ENCODE results near the gene IDE. TPM values are rescaled to one million over a fixed set of nuclear protein-coding genes. Genes with fewer than 3 reads are reported as not detected.
A peak's percentile ranks its signal among the peaks of the same experiment; 100 is the strongest.

IDE gene
- total RNA-seq, 1 donor: 56.6 TPM

DNA sequence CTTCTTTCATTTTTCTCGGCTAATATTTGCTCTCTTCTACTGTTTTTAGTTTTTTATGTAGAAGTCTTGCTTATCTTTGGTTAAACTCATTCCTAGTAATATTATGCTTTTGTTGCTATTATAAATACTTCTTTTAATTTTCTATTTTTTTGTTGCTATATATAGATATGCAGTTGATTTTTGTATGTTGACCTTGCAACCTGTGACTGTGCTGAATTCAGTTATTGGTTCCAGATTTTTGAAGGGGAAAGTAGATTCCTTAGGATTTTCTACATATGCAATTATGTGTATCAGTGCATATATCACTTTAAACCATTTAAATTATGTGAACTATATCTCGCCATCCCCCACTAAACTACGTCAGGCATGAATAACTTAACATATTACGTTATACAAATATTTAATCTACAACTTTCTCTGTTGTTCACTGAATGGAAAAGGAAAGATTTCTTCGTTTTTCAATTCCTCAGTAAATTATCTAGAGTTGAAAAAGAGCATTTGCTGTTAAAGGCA, 71.5 kb downstream of the IDE start:
- no peak for DNase-seq (ENCODE audit: low read depth)
- TF ChIP-seq, protein P1, sequence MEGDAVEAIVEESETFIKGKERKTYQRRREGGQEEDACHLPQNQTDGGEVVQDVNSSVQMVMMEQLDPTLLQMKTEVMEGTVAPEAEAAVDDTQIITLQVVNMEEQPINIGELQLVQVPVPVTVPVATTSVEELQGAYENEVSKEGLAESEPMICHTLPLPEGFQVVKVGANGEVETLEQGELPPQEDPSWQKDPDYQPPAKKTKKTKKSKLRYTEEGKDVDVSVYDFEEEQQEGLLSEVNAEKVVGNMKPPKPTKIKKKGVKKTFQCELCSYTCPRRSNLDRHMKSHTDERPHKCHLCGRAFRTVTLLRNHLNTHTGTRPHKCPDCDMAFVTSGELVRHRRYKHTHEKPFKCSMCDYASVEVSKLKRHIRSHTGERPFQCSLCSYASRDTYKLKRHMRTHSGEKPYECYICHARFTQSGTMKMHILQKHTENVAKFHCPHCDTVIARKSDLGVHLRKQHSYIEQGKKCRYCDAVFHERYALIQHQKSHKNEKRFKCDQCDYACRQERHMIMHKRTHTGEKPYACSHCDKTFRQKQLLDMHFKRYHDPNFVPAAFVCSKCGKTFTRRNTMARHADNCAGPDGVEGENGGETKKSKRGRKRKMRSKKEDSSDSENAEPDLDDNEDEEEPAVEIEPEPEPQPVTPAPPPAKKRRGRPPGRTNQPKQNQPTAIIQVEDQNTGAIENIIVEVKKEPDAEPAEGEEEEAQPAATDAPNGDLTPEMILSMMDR (IDR thresholded peaks at IDR 0.05; ENCODE audit: insufficient read depth, low read depth, low read length): no peak
- H3K4me3 ChIP-seq (ENCODE audit: low read depth, low read length): no peak overlapping the region

DNA sequence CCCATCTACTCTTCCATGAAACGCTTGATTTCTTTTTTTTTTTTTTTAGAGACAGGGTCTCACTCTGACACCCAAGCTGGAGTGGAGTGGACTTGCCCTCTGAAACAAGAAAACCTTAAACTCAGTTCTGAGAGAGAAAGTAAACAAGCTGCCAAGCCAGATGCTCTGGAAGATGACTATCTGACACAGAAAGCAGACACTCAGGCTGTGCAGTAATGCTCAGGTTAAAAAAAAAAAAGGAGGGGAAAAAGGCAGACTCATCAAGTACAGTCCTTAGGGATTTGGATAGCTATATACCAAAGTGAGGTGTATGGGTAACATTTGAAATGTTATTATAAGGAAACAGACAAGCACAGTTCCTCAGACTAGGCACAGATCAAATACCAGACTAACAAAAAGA, 80.5 kb downstream of the IDE start:
- H3K4me3 ChIP-seq (ENCODE audit: low read depth, low read length): no peak overlapping the region
- peak; percentile 37 for DNase-seq (ENCODE audit: low read depth)
- TF ChIP-seq, protein P1 (IDR thresholded peaks at IDR 0.05; ENCODE audit: insufficient read depth, low read depth, low read length): no peak

DNA sequence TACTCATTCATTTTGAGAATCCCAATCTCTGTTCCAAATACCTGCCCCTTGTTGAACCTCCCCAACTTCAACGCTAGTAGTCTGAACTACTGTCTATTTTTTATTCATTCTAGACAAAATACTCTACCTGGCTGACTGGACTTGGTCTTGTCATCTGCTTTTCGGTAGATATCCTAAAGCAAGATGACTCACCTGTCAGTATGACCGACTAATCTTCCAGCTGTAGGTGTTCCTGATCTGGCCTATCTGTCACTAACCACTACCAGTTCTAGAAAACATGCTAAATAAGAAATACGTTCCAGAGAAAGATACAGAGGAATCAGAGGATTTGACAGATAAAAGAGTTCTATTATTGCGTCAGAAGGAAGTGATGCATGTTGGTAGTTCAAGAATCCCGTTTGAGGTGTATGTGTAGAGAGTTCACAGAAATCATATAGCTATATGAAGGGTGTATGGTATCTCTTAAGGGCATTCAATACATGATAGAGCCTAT, 81.1 kb downstream of the IDE start:
- H3K4me3 ChIP-seq (ENCODE audit: low read depth, low read length): no peak overlapping the region
- no peak for DNase-seq (ENCODE audit: low read depth)
- TF ChIP-seq, protein P1 (IDR thresholded peaks at IDR 0.05; ENCODE audit: insufficient read depth, low read depth, low read length): no peak

DNA sequence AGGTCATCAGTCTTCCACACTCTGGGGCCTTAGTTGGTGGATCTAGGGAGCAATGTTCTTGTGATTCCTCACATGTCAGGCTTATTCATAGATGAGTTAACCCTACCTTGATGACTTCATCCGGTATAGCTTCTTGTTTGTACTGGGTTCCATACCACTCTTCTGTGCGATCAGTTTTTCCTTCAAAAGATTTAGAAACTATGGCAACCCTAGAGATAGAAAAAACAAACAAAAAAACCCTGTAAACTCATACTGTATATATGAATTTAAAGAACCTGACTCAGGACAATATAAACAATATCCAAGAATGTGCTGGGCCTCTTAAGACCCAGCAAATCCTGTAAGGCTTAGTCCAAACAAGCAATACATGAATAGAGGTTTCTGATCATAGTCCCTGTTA, 83.5 kb downstream of the IDE start:
- peak; percentile 52 for DNase-seq (ENCODE audit: low read depth)
- H3K4me3 ChIP-seq (ENCODE audit: low read depth, low read length): no peak overlapping the region
- TF ChIP-seq, protein P1 (IDR thresholded peaks at IDR 0.05; ENCODE audit: insufficient read depth, low read depth, low read length): no peak

DNA sequence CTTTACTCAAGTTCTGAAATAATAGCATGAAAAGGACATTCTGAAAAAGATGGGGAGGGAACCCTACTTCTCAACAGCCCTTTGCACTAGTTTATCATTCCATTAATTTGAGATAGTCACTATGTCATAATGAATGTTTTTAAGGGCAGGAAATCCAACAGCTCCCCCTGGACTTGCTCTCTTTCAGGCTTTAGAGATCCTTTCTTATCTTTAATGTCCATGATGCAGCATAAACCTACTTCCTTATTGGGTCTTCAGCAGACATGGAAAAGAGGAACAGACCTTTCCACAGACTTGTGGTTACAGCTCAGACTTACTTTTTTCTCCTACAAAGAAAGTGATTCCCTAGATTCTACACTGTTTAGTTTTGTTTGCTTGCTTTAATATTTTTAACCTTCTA, 87.3 kb downstream of the IDE start:
- TF ChIP-seq, protein P1 (IDR thresholded peaks at IDR 0.05; ENCODE audit: insufficient read depth, low read depth, low read length): peak; percentile 10
- peak; percentile 80 for DNase-seq (ENCODE audit: low read depth)
- no peak overlapping the region for H3K4me3 ChIP-seq (ENCODE audit: low read depth, low read length)

DNA sequence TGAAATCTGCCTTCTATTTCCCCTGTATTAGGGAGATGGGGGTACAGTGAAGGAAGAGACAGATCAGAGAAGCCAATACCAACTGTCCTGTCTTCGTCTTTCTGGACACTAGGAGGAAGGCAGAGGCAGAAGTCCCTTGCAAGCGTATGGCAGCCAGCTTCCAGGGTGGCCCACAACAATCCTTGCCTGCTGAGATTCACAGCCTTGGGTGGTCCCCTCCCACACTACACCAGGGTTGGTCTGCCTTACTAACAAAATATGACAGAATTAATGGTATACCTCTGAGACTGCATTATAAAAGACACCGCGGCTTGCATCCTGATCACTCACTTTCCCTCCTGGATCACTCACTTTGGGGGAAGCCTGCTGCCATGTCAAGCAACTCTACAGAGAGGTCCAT, 90.4 kb downstream of the IDE start:
- no peak overlapping the region for H3K4me3 ChIP-seq (ENCODE audit: low read depth, low read length)
- TF ChIP-seq, protein P1 (IDR thresholded peaks at IDR 0.05; ENCODE audit: insufficient read depth, low read depth, low read length): no peak
- DNase-seq (ENCODE audit: low read depth): no peak

DNA sequence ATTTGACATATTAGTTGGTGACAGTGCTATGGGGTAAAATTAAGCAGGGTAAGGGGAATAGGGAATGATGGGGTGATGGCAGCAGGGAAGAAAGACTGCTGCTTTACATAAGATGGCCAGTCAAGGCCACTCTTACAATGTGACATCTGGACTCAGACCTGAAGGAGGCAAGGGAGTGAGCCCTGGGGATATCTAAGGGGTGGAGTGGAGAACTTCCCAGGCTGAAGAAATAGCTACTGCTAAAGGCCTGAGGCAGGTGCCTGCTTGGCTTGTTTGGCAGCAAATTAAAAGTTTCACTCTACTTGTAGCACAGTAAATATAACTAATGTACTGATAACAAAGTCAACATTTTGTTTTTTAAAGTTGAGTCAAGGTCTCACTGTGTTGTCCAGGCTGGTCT, 93.5 kb downstream of the IDE start:
- TF ChIP-seq, protein P1 (IDR thresholded peaks at IDR 0.05; ENCODE audit: insufficient read depth, low read depth, low read length): no peak
- DNase-seq (ENCODE audit: low read depth): no peak
- H3K4me3 ChIP-seq (ENCODE audit: low read depth, low read length): no peak overlapping the region
